ENCODE measurements around the gene TAGLN.

Gene TAGLN

DNA sequence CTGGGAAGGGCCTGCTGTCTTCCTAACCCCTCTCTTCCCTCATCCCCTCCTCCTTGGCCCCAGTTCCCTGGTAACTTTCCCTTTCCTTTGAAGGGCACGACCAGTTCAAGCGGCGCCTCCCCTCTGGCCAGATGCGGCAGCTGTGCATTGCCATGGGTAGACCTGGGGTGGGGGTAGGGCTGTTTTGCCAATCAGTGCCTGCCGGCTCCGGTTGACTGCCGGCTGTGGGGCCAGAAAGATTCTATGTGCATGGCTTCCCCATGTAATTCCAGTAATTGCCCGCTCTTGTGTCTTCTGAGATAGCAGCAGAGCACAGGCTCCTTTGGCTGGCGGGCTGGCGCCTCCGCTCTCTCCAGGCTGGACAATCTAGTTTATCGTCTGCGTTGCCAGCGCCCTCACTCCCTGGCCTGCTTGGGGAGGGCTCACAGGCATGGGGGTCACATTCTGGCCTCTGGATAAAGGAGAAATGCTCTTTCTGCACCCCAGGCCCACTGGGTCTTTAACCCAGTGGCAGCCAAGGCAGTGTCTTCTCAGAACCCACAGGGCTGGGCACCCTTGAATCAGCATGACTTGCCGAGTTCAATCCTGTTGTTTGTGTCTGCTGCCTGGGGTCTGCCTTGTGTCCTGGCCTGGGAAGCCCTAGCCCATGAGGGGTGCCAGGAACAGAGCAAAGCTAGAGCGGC lies 11.2 kb upstream of the TAGLN start:
- WGBS (ENCODE audit: insufficient coverage, insufficient read length) = no CpG with 5 or more reads among the region's 16 CpGs
- no peaks in the 10 kb centered on the region for H3K4me1 ChIP-seq (ENCODE audit: control insufficient read depth, insufficient read depth, low read length)
- no peaks in the 10 kb centered on the region for H3K27me3 ChIP-seq (ENCODE audit: control insufficient read depth, insufficient read depth, low read length)
- no peak overlapping the region for H3K27ac ChIP-seq (ENCODE audit: low read length)
- no peak overlapping the region for H3K4me3 ChIP-seq (ENCODE audit: low read length)
- H3K9me3 ChIP-seq (ENCODE audit: control insufficient read depth, insufficient read depth, low read length) = no peaks in the 10 kb centered on the region
- peaks cover 10% of the 10 kb centered on the region for H3K36me3 ChIP-seq (ENCODE audit: control insufficient read depth, insufficient read depth, low read length)
- no peak for DNase-seq (ENCODE audit: low read depth, low spot score)

DNA sequence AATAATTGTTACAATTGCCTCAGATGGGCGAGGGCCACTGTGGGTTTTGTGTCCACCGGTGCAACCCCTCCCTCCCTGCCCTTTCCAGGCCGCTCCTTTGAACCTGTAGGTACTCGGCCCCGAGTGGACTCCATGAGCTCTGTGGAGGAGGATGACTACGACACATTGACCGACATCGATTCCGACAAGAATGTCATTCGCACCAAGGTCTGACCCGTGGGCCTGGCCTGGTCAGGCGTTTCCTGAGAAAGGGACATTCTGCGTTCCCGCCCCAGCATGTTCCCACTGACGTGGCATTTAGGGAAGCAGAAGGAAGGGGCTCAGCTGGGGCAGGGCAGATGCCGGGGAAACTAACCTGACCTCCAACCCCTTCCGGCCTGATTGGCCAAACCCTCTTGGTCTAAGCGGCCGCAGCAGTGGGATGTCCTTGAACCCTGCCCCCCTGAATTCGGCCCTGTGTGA lies 10.5 kb upstream of the TAGLN start:
- H3K27ac ChIP-seq (ENCODE audit: low read length) = no peak overlapping the region
- H3K27me3 ChIP-seq (ENCODE audit: control insufficient read depth, insufficient read depth, low read length) = no peaks in the 10 kb centered on the region
- H3K4me3 ChIP-seq (ENCODE audit: low read length) = no peak overlapping the region
- WGBS (ENCODE audit: insufficient coverage, insufficient read length) = no CpG with 5 or more reads among the region's 20 CpGs
- peaks cover 10% of the 10 kb centered on the region for H3K36me3 ChIP-seq (ENCODE audit: control insufficient read depth, insufficient read depth, low read length)
- DNase-seq (ENCODE audit: low read depth, low spot score) = no peak
- no peaks in the 10 kb centered on the region for H3K4me1 ChIP-seq (ENCODE audit: control insufficient read depth, insufficient read depth, low read length)
- no peaks in the 10 kb centered on the region for H3K9me3 ChIP-seq (ENCODE audit: control insufficient read depth, insufficient read depth, low read length)

DNA sequence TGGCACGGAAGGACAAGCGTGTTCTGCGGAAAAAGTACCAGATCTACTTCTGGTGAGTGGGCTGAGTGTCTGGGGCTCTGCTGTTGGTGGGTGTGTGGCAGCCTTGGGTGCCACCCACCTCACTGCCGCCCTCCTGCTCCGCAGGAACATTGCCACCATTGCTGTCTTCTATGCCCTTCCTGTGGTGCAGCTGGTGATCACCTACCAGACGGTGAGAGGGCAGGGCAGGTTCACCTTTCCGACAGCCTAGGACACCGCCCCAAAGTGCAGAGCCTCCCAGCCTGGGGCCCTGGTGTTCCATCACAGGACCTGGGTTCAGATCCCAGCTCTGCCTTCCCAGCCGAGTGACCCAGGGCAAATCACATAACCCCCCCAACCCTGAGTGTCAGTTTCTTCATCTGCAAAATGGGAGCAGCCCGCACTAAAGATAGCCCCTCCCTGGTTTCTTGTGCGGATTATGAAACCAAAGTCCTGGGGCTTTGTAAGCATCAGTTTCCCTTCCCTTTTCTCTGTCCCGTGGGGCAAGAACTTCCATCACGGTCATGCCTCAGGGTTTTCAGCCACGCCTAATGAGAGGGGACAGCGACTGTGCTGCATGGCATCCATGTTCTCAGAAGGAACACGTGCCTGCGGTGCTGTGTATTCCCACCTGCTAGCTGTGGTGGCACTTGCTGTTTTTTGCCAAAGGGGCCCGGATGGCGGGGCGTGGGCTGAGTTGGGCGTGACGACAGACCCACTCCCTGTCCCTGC lies 9.8 kb upstream of the TAGLN start:
- no peaks in the 10 kb centered on the region for H3K9me3 ChIP-seq (ENCODE audit: control insufficient read depth, insufficient read depth, low read length)
- no CpG with 5 or more reads among the region's 22 CpGs for WGBS (ENCODE audit: insufficient coverage, insufficient read length)
- no peaks in the 10 kb centered on the region for H3K27me3 ChIP-seq (ENCODE audit: control insufficient read depth, insufficient read depth, low read length)
- no peaks in the 10 kb centered on the region for H3K4me1 ChIP-seq (ENCODE audit: control insufficient read depth, insufficient read depth, low read length)
- no peak for DNase-seq (ENCODE audit: low read depth, low spot score)
- no peak overlapping the region for H3K27ac ChIP-seq (ENCODE audit: low read length)
- H3K36me3 ChIP-seq (ENCODE audit: control insufficient read depth, insufficient read depth, low read length) = peaks cover 10% of the 10 kb centered on the region
- H3K4me3 ChIP-seq (ENCODE audit: low read length) = no peak overlapping the region

GRCh38 chr11:117189941-117190544 lies 9.1 kb upstream of the TAGLN start:
- WGBS (ENCODE audit: insufficient coverage, insufficient read length) = no CpG with 5 or more reads among the region's 8 CpGs
- DNase-seq (ENCODE audit: low read depth, low spot score) = no peak
- Histone ChIP-seq H3K4me3 (ENCODE audit: low read length) (no peak overlapping the region), H3K27me3 (ENCODE audit: control insufficient read depth, insufficient read depth, low read length) (no peaks in the 10 kb centered on the region), H3K36me3 (ENCODE audit: control insufficient read depth, insufficient read depth, low read length) (peaks cover 10% of the 10 kb centered on the region), H3K27ac (ENCODE audit: low read length) (no peak overlapping the region), H3K9me3 (ENCODE audit: control insufficient read depth, insufficient read depth, low read length) (no peaks in the 10 kb centered on the region), H3K4me1 (ENCODE audit: control insufficient read depth, insufficient read depth, low read length) (no peaks in the 10 kb centered on the region)

GRCh38 chr11:117191680-117192400 lies 7.3 kb upstream of the TAGLN start:
- Histone ChIP-seq H3K27me3 (ENCODE audit: control insufficient read depth, insufficient read depth, low read length) (no peaks in the 10 kb centered on the region), H3K36me3 (ENCODE audit: control insufficient read depth, insufficient read depth, low read length) (peaks cover 10% of the 10 kb centered on the region), H3K4me3 (ENCODE audit: low read length) (no peak overlapping the region), H3K27ac (ENCODE audit: low read length) (no peak overlapping the region), H3K9me3 (ENCODE audit: control insufficient read depth, insufficient read depth, low read length) (no peaks in the 10 kb centered on the region), H3K4me1 (ENCODE audit: control insufficient read depth, insufficient read depth, low read length) (no peaks in the 10 kb centered on the region)
- no CpG with 5 or more reads among the region's 26 CpGs for WGBS (ENCODE audit: insufficient coverage, insufficient read length)
- DNase-seq (ENCODE audit: low read depth, low spot score) = no peak

DNA sequence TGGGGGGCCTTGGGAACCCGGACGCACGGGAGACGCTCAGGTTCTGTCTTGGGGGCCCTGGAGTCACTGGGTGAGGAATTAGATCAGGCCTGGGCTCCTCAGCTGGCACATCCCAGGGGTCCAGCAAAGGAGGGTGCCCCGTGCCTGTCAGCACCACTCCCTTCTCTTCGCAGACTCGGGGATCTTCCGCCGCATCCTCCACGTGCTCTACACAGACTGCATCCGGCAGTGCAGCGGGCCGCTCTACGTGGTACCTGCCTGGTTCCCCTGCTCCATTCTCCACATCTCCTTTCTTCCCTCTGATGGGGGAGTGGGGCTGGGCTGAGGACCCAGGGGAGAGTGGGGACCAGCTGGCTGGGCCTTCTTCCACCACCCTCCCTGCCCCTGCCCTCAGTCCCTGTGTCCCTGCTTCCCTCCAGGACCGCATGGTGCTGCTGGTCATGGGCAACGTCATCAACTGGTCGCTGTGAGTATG lies 6.7 kb upstream of the TAGLN start:
- peaks cover 10% of the 10 kb centered on the region for H3K36me3 ChIP-seq (ENCODE audit: control insufficient read depth, insufficient read depth, low read length)
- no peak overlapping the region for H3K27ac ChIP-seq (ENCODE audit: low read length)
- no peaks in the 10 kb centered on the region for H3K4me1 ChIP-seq (ENCODE audit: control insufficient read depth, insufficient read depth, low read length)
- no CpG with 5 or more reads among the region's 17 CpGs for WGBS (ENCODE audit: insufficient coverage, insufficient read length)
- no peaks in the 10 kb centered on the region for H3K9me3 ChIP-seq (ENCODE audit: control insufficient read depth, insufficient read depth, low read length)
- H3K4me3 ChIP-seq (ENCODE audit: low read length) = no peak overlapping the region
- no peaks in the 10 kb centered on the region for H3K27me3 ChIP-seq (ENCODE audit: control insufficient read depth, insufficient read depth, low read length)
- no peak for DNase-seq (ENCODE audit: low read depth, low spot score)

GRCh38 chr11:117193130-117194020 lies 5.8 kb upstream of the TAGLN start:
- WGBS (ENCODE audit: insufficient coverage, insufficient read length) = no CpG with 5 or more reads among the region's 15 CpGs
- no peaks in the 10 kb centered on the region for H3K27me3 ChIP-seq (ENCODE audit: control insufficient read depth, insufficient read depth, low read length)
- DNase-seq (ENCODE audit: low read depth, low spot score) = no peak
- H3K36me3 ChIP-seq (ENCODE audit: control insufficient read depth, insufficient read depth, low read length) = peaks cover 10% of the 10 kb centered on the region
- H3K4me3 ChIP-seq (ENCODE audit: low read length) = no peak overlapping the region
- no peak overlapping the region for H3K27ac ChIP-seq (ENCODE audit: low read length)
- H3K9me3 ChIP-seq (ENCODE audit: control insufficient read depth, insufficient read depth, low read length) = no peaks in the 10 kb centered on the region
- peaks cover under 1% of the 10 kb centered on the region; the same call in 1 of the 2 replicates for H3K4me1 ChIP-seq (ENCODE audit: control insufficient read depth, insufficient read depth, low read length)

DNA sequence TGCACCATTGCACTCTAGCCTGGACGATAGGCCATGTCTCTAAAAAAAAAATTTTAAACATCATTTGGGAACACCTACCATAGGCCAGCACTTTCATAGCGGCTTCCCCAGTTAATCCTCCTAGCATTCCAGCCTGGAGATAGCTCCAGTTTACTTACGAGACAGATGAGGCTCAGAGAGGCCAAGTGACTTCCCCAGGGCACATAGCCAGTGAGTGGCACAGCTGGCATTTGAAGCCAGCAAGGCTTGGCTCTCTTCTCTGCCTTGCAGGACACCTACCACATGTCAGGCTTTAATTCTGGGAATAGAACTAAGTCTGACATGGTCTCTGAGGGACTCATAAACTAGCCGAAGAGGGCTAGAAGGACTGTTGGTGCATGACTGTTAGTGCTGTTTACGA lies 4.9 kb upstream of the TAGLN start:
- WGBS (ENCODE audit: insufficient coverage, insufficient read length) = no CpG with 5 or more reads among the region's 5 CpGs

GRCh38 chr11:117195258-117195657 lies 3.9 kb upstream of the TAGLN start:
- Histone ChIP-seq H3K36me3 (ENCODE audit: control insufficient read depth, insufficient read depth, low read length) (peaks cover 7% of the 10 kb centered on the region), H3K4me3 (ENCODE audit: low read length) (no peak overlapping the region), H3K27me3 (ENCODE audit: control insufficient read depth, insufficient read depth, low read length) (no peaks in the 10 kb centered on the region), H3K4me1 (ENCODE audit: control insufficient read depth, insufficient read depth, low read length) (peaks cover 5% of the 10 kb centered on the region; the same call in 1 of the 2 replicates), H3K27ac (ENCODE audit: low read length) (no peak overlapping the region), H3K9me3 (ENCODE audit: control insufficient read depth, insufficient read depth, low read length) (no peaks in the 10 kb centered on the region)
- no CpG with 5 or more reads among the region's 4 CpGs for WGBS (ENCODE audit: insufficient coverage, insufficient read length)
- DNase-seq (ENCODE audit: low read depth, low spot score) = no peak

More for the DNA sequence above, 4.9 kb upstream of the TAGLN start:
- Histone ChIP-seq H3K4me1 (ENCODE audit: control insufficient read depth, insufficient read depth, low read length) (peaks cover 4% of the 10 kb centered on the region; the same call in 1 of the 2 replicates), H3K4me3 (ENCODE audit: low read length) (no peak overlapping the region), H3K27ac (ENCODE audit: low read length) (no peak overlapping the region), H3K36me3 (ENCODE audit: control insufficient read depth, insufficient read depth, low read length) (peaks cover 10% of the 10 kb centered on the region), H3K9me3 (ENCODE audit: control insufficient read depth, insufficient read depth, low read length) (no peaks in the 10 kb centered on the region), H3K27me3 (ENCODE audit: control insufficient read depth, insufficient read depth, low read length) (no peaks in the 10 kb centered on the region)
- no peak for DNase-seq (ENCODE audit: low read depth, low spot score)

All from iPS DF 6.9 (cell line).